Caco-2 (cell line): ENCODE results near the gene COL20A1. TPM values are rescaled to one million over a fixed set of nuclear protein-coding genes. Genes with fewer than 3 reads are reported as not detected.

Source experiments
- BruUV-seq: library from RNA; stranded (reverse); fragments of 400-500 nt; replicated peaks from 2 replicates; lab custom pipeline; 2021; lab: Mats Ljungman, UMichigan
- CTCF ChIA-PET: fragments of 300-600 bp; sonication (Branson Sonifier 250); formaldehyde crosslinking; loops from one replicate; lab custom pipeline; 2022; ENCODE audit warnings: antibody characterized with exemption; lab: Charles Lee
- POLR2A ChIA-PET: fragments of 300-600 bp; sonication (Branson Sonifier 250); formaldehyde crosslinking; loops from one replicate; lab custom pipeline; 2022; ENCODE audit warnings: antibody characterized with exemption; lab: Charles Lee
- DNase-seq, 2 experiments: peaks; one replicate each; pipeline versions ENCODE4 v3.0.0 to v3.0.0-alpha.2; 2020 to 2022
- H3K27me3 ChIP-seq: replicated peaks from 2 replicates; pipeline ENCODE4 v1.6.0; 2011; ENCODE audit warnings: low read length; ENCODE audit not compliant: control insufficient read depth, insufficient read depth
- H3K36me3 ChIP-seq: 2 replicates; pipeline ENCODE4 v1.5.1; 2011; ENCODE audit warnings: low read length; ENCODE audit not compliant: control insufficient read depth, insufficient read depth
- H3K4me1 ChIP-seq: fragments of 250-450 bp; sonication (Bioruptor Pico); 2 replicates; pipeline ENCODE4 v1.5.1; 2020; ENCODE audit warnings: mild to moderate bottlenecking
- H3K4me3 ChIP-seq: 2 replicates; pipeline ENCODE4 v1.5.1; 2011; ENCODE audit warnings: low read depth, mild to moderate bottlenecking, control low read depth, low read length
- H3K9me3 ChIP-seq: fragments of 250-450 bp; sonication (Bioruptor Pico); 2 replicates; pipeline ENCODE4 v1.5.1; 2020; ENCODE audit warnings: mild to moderate bottlenecking, moderate library complexity
- H3K27ac Mint-ChIP-seq: one replicate; pipeline ENCODE4 v1.8.0; 2022; ENCODE audit warnings: mixed read lengths; ENCODE audit not compliant: unreplicated experiment
- H3K27me3 Mint-ChIP-seq: one replicate; pipeline ENCODE4 v1.8.0; 2022; ENCODE audit warnings: mixed read lengths; ENCODE audit not compliant: insufficient read depth, unreplicated experiment
- H3K36me3 Mint-ChIP-seq: one replicate; pipeline ENCODE4 v1.8.0; 2022; ENCODE audit warnings: mild to moderate bottlenecking, mixed read lengths; ENCODE audit not compliant: insufficient read depth, unreplicated experiment
- H3K4me1 Mint-ChIP-seq: one replicate; pipeline ENCODE4 v1.8.0; 2022; ENCODE audit warnings: low read depth, mixed read lengths; ENCODE audit not compliant: unreplicated experiment
- H3K4me3 Mint-ChIP-seq: one replicate; pipeline ENCODE4 v1.8.0; 2022; ENCODE audit warnings: mild to moderate bottlenecking, moderate library complexity, mixed read lengths; ENCODE audit not compliant: unreplicated experiment
- H3K9me3 Mint-ChIP-seq: one replicate; pipeline ENCODE4 v1.8.0; 2022; ENCODE audit warnings: mixed read lengths; ENCODE audit not compliant: unreplicated experiment
- CTCF ChIP-seq, 2 experiments: fragments of 200-600 bp in 1 of 2; IDR thresholded peaks; 1 replicate in 1 of 2; 2 replicates in 1 of 2; pipeline versions ENCODE4 v1.5.1 to v1.8.0; 2011 to 2022; ENCODE audit warnings: antibody characterized with exemption in 1 of 2, control low read depth in 1 of 2, inconsistent platforms in 1 of 2, low read depth in 1 of 2, low read length in 1 of 2, mild to moderate bottlenecking in 1 of 2, moderate library complexity in 1 of 2; ENCODE audit not compliant: insufficient read depth in 1 of 2, severe bottlenecking in 1 of 2, unreplicated experiment in 1 of 2
- intact Hi-C: fragments of 100-400 bp; cut with micrococcal nuclease; formaldehyde crosslinking; loops from one replicate; pipeline ENCODE4 v1.10.0; 2022; ENCODE audit not compliant: unreplicated experiment
- total RNA-seq: library from RNA; stranded (reverse); gene quantifications from 2 replicates; pipeline ENCODE4 v1.2.3, GENCODE V29; 2022

The COL20A1 gene
- total RNA-seq, 1 experiment from 2014 or later = 0.27 TPM

DNA sequence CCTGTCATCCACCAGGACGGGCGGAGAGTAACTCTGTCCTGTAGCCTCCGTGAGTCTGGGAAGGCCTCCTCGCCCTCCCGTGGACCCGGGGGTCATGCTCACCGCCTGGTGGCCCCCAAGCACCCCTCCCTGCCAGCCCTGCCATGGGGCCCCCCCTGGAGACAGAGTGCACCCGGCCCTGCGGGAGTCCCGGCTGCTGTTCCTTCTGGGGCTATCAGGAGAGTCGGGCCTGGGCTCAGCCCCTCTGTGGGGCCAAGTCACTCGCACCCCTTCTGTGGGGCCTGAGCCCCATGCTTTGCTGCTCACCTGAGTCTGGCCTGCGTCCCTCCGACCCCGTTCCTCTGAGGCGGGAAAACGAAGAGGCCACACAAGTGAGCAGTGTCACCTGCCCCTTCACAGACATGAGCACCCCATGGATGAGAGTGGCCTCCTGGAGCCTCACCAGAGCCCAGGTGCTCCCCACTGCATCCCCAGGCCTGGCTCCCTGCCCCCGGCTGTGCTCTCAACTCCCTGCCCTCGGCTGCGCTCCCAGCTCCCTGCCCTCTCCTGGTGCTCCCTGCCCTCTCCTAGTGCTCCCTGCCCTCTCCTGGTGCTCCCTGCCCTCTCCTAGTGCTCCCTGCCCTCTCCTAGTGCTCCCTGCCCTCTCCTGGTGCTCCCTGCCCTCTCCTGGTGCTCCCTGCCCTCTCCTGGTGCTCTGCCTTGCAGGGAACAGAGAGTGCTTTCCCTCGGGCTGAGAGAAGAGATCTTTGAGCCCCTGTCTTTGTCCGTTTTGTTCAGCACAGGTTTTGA lies 72.8 kb downstream of the COL20A1 start:
- Mint-ChIP-seq H3K9me3 (no peaks in the 10 kb centered on the region), H3K27me3 (peaks cover 4% of the 10 kb centered on the region), H3K4me1 (peaks cover 15% of the 10 kb centered on the region), H3K27ac (no peak overlapping the region), H3K36me3 (peaks cover 4% of the 10 kb centered on the region), H3K4me3 (no peak overlapping the region)
- H3K9me3 ChIP-seq = no peaks in the 10 kb centered on the region
- no TSS peak for BruUV-seq
- no peak overlapping the region for H3K4me3 ChIP-seq
- CTCF ChIA-PET = no interaction called here
- H3K36me3 ChIP-seq = no peaks in the 10 kb centered on the region
- no peak for TF ChIP-seq CTCF (IDR thresholded peaks at IDR 0.05; ENCODE audit: insufficient read depth in 1 of 2, low read depth in 1 of 2, low read length in 1 of 2, severe bottlenecking in 1 of 2, unreplicated experiment in 1 of 2)
- intact Hi-C loops = no loop called here
- H3K4me1 ChIP-seq = peaks cover 20% of the 10 kb centered on the region
- no peak for DNase-seq
- POLR2A ChIA-PET = no interaction called here
- H3K27me3 ChIP-seq = no peaks in the 10 kb centered on the region

DNA sequence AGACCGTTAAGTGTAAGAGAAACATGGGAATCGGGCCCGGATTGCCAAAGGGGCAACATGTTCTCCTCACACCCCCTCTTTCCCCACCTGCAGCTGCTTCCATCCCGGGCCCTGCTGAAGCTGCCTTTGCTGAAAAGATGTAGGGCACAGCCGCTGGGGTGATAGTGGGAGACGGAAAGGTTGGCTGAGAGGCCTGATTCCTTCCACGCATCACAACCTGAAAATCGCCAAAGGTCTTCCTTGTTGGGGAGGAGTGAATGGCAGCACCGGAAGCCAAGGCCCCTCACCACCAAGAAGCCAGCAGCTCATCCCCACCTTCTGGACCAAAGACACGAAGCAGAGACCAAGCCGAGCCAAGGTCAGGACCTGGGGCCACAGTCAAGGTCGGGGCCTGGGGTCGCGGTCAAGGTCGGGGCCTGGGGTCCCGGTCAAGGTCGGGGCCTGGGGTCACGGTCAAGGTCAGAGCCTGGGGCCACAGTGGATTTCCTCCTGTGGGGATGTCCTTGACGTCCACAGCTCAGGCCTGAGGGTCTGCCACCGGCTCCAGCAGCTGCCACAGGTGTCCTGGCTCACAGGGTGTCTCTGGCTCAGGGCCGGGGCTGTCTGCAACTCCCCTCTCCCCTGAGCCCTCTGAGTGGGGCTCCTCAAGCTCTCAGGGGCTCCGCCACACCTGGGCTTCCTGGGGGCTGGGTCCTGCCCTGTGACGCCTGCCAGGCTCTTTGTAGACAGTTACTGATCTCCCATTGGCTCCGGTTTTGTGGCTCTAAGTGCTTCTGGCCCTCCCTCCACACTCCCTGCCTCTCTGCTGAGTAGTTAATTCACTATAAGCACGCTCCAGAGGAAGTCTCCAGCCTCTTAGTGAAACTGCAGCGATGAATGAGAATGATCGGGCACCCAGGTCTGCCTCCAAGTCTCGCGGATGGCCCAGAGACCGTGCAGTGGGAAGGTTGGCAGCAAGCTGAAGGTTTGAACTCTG lies 73.7 kb downstream of the COL20A1 start:
- Histone ChIP-seq H3K9me3 (no peaks in the 10 kb centered on the region), H3K4me1 (peaks cover 20% of the 10 kb centered on the region), H3K27me3 (no peaks in the 10 kb centered on the region), H3K36me3 (no peaks in the 10 kb centered on the region), H3K4me3 (no peak overlapping the region)
- TF ChIP-seq CTCF (IDR thresholded peaks at IDR 0.05; ENCODE audit: insufficient read depth in 1 of 2, low read depth in 1 of 2, low read length in 1 of 2, severe bottlenecking in 1 of 2, unreplicated experiment in 1 of 2) = no peak
- intact Hi-C loops = no loop called here
- peaks cover 4% of the 10 kb centered on the region for H3K36me3 Mint-ChIP-seq
- peaks cover 15% of the 10 kb centered on the region for H3K4me1 Mint-ChIP-seq
- no TSS peak for BruUV-seq
- peaks cover 4% of the 10 kb centered on the region for H3K27me3 Mint-ChIP-seq
- no peaks in the 10 kb centered on the region for H3K9me3 Mint-ChIP-seq
- no peak overlapping the region for H3K27ac Mint-ChIP-seq
- no peak overlapping the region for H3K4me3 Mint-ChIP-seq
- ChIA-PET POLR2A (no interaction called here), CTCF (no interaction called here)
- DNase-seq = no peak

GRCh38 chr20:63367446-63368055 lies 74.6 kb downstream of the COL20A1 start:
- Mint-ChIP-seq H3K9me3 (no peaks in the 10 kb centered on the region), H3K4me3 (no peak overlapping the region), H3K4me1 (peaks cover 11% of the 10 kb centered on the region), H3K27me3 (peaks cover 4% of the 10 kb centered on the region), H3K36me3 (peaks cover 3% of the 10 kb centered on the region), H3K27ac (no peak overlapping the region)
- H3K9me3 ChIP-seq = no peaks in the 10 kb centered on the region
- H3K27me3 ChIP-seq = no peaks in the 10 kb centered on the region
- ChIA-PET CTCF (no interaction called here), POLR2A (no interaction called here)
- peaks cover 16% of the 10 kb centered on the region for H3K4me1 ChIP-seq
- intact Hi-C loops = no loop called here
- no peak overlapping the region for H3K4me3 ChIP-seq
- no peaks in the 10 kb centered on the region for H3K36me3 ChIP-seq
- no peak for DNase-seq
- TF ChIP-seq CTCF (IDR thresholded peaks at IDR 0.05; ENCODE audit: insufficient read depth in 1 of 2, low read depth in 1 of 2, low read length in 1 of 2, severe bottlenecking in 1 of 2, unreplicated experiment in 1 of 2) = no peak
- BruUV-seq = no TSS peak
